ENCODE results near the gene MEFV. TPM values are rescaled to one million over a fixed set of nuclear protein-coding genes. Genes with fewer than 3 reads are reported as not detected.

MEFV gene
- total RNA-seq, 1 donor from 2014 or later: not detected

GRCh38 chr16:3295783-3296182 is 39.4 kb upstream of the MEFV start:
- no peak for TF ChIP-seq CTCF (IDR thresholded peaks at IDR 0.05; ENCODE audit: unreplicated experiment)
- no peak for DNase-seq (ENCODE audit: low spot score in 2 of 2, unreplicated experiment in 2 of 2)
- Mint-ChIP-seq H3K9me3 (peaks cover 78% of the 10 kb centered on the region), H3K4me1 (no peaks in the 10 kb centered on the region), H3K27ac (no peak overlapping the region), H3K36me3 (peaks cover 81% of the 10 kb centered on the region), H3K27me3 (ENCODE audit: low read depth) (no peaks in the 10 kb centered on the region), H3K4me3 (no peak overlapping the region)

- no peak for TF ChIP-seq CTCF (IDR thresholded peaks at IDR 0.05; ENCODE audit: unreplicated experiment)
- Mint-ChIP-seq H3K27ac (no peak overlapping the region), H3K36me3 (peaks cover 81% of the 10 kb centered on the region), H3K27me3 (ENCODE audit: low read depth) (no peaks in the 10 kb centered on the region), H3K4me3 (no peak overlapping the region), H3K4me1 (no peaks in the 10 kb centered on the region), H3K9me3 (peaks cover 76% of the 10 kb centered on the region)
- no peak for DNase-seq (ENCODE audit: low spot score in 2 of 2, unreplicated experiment in 2 of 2)
Measured at GRCh38 chr16:3295209-3295608, 38.8 kb upstream of the MEFV start.

GRCh38 chr16:3292604-3293003 is 36.2 kb upstream of the MEFV start:
- Mint-ChIP-seq H3K27ac (no peak overlapping the region), H3K27me3 (ENCODE audit: low read depth) (no peaks in the 10 kb centered on the region), H3K9me3 (peaks cover 65% of the 10 kb centered on the region), H3K4me3 (no peak overlapping the region), H3K4me1 (no peaks in the 10 kb centered on the region), H3K36me3 (peaks cover 81% of the 10 kb centered on the region)
- DNase-seq (ENCODE audit: low spot score in 2 of 2, unreplicated experiment in 2 of 2): no peak
- TF ChIP-seq CTCF (IDR thresholded peaks at IDR 0.05; ENCODE audit: unreplicated experiment): no peak

- Mint-ChIP-seq H3K9me3 (peaks cover 62% of the 10 kb centered on the region), H3K4me3 (no peak overlapping the region), H3K4me1 (peaks cover 2% of the 10 kb centered on the region), H3K36me3 (peaks cover 88% of the 10 kb centered on the region), H3K27ac (no peak overlapping the region), H3K27me3 (ENCODE audit: low read depth) (no peaks in the 10 kb centered on the region)
- no peak for TF ChIP-seq CTCF (IDR thresholded peaks at IDR 0.05; ENCODE audit: unreplicated experiment)
- DNase-seq (ENCODE audit: low spot score in 2 of 2, unreplicated experiment in 2 of 2): no peak
Measured at GRCh38 chr16:3289998-3290673, 33.7 kb upstream of the MEFV start.

- Mint-ChIP-seq H3K27ac (peak overlapping the region; percentile 21), H3K4me3 (peak overlapping the region; percentile 98), H3K27me3 (ENCODE audit: low read depth) (no peaks in the 10 kb centered on the region), H3K9me3 (peaks cover 22% of the 10 kb centered on the region), H3K36me3 (peaks cover 57% of the 10 kb centered on the region), H3K4me1 (peaks cover 22% of the 10 kb centered on the region)
- no peak for DNase-seq (ENCODE audit: low spot score in 2 of 2, unreplicated experiment in 2 of 2)
- no peak for TF ChIP-seq CTCF (IDR thresholded peaks at IDR 0.05; ENCODE audit: unreplicated experiment)
Measured at GRCh38 chr16:3285131-3285530, 28.7 kb upstream of the MEFV start.

All from mesothelial cell of epicardium (in vitro differentiated cells).